ENCODE results near the gene PGAP6.

- TF ChIP-seq, protein P1, sequence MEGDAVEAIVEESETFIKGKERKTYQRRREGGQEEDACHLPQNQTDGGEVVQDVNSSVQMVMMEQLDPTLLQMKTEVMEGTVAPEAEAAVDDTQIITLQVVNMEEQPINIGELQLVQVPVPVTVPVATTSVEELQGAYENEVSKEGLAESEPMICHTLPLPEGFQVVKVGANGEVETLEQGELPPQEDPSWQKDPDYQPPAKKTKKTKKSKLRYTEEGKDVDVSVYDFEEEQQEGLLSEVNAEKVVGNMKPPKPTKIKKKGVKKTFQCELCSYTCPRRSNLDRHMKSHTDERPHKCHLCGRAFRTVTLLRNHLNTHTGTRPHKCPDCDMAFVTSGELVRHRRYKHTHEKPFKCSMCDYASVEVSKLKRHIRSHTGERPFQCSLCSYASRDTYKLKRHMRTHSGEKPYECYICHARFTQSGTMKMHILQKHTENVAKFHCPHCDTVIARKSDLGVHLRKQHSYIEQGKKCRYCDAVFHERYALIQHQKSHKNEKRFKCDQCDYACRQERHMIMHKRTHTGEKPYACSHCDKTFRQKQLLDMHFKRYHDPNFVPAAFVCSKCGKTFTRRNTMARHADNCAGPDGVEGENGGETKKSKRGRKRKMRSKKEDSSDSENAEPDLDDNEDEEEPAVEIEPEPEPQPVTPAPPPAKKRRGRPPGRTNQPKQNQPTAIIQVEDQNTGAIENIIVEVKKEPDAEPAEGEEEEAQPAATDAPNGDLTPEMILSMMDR (CRISPR knock-in tag; IDR thresholded peaks at IDR 0.05) = no peak
- no peak for TF ChIP-seq ZNF431 (CRISPR knock-in tag; IDR thresholded peaks at IDR 0.05; ENCODE audit: borderline replicate concordance, low read depth)
- no peak for TF ChIP-seq JUNB (CRISPR knock-in tag; IDR thresholded peaks at IDR 0.05; ENCODE audit: borderline replicate concordance)
- no peak for TF ChIP-seq CHD2 (IDR thresholded peaks at IDR 0.05; ENCODE audit: low read depth, low read length)
- TF ChIP-seq EP300 (IDR thresholded peaks at IDR 0.05; ENCODE audit: low read depth in 2 of 2, low read length in 2 of 2) = no peak
- TF ChIP-seq EP300 (CRISPR knock-in tag; IDR thresholded peaks at IDR 0.05; ENCODE audit: borderline replicate concordance) = no peak
- TF ChIP-seq, protein P2, sequence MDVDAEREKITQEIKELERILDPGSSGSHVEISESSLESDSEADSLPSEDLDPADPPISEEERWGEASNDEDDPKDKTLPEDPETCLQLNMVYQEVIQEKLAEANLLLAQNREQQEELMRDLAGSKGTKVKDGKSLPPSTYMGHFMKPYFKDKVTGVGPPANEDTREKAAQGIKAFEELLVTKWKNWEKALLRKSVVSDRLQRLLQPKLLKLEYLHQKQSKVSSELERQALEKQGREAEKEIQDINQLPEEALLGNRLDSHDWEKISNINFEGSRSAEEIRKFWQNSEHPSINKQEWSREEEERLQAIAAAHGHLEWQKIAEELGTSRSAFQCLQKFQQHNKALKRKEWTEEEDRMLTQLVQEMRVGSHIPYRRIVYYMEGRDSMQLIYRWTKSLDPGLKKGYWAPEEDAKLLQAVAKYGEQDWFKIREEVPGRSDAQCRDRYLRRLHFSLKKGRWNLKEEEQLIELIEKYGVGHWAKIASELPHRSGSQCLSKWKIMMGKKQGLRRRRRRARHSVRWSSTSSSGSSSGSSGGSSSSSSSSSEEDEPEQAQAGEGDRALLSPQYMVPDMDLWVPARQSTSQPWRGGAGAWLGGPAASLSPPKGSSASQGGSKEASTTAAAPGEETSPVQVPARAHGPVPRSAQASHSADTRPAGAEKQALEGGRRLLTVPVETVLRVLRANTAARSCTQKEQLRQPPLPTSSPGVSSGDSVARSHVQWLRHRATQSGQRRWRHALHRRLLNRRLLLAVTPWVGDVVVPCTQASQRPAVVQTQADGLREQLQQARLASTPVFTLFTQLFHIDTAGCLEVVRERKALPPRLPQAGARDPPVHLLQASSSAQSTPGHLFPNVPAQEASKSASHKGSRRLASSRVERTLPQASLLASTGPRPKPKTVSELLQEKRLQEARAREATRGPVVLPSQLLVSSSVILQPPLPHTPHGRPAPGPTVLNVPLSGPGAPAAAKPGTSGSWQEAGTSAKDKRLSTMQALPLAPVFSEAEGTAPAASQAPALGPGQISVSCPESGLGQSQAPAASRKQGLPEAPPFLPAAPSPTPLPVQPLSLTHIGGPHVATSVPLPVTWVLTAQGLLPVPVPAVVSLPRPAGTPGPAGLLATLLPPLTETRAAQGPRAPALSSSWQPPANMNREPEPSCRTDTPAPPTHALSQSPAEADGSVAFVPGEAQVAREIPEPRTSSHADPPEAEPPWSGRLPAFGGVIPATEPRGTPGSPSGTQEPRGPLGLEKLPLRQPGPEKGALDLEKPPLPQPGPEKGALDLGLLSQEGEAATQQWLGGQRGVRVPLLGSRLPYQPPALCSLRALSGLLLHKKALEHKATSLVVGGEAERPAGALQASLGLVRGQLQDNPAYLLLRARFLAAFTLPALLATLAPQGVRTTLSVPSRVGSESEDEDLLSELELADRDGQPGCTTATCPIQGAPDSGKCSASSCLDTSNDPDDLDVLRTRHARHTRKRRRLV (CRISPR knock-in tag; IDR thresholded peaks at IDR 0.05) = no peak
- no peak for TF ChIP-seq ASH2L (IDR thresholded peaks at IDR 0.05; ENCODE audit: insufficient read length, low read depth, low read length)
- no peak for TF ChIP-seq POLR2A (IDR thresholded peaks at IDR 0.05; ENCODE audit: insufficient read depth in 1 of 2, low read depth in 2 of 2, low read length in 2 of 2)
- TF ChIP-seq ZFP1 (CRISPR knock-in tag; IDR thresholded peaks at IDR 0.05) = no peak
- TF ChIP-seq HNF4G (IDR thresholded peaks at IDR 0.05; ENCODE audit: borderline replicate concordance, low read depth, low read length) = no peak
- no peak for TF ChIP-seq HNF4G (CRISPR knock-in tag; IDR thresholded peaks at IDR 0.05; ENCODE audit: borderline replicate concordance, low read depth)
- no peak for TF ChIP-seq REST (IDR thresholded peaks at IDR 0.05; ENCODE audit: borderline replicate concordance in 1 of 2, low read depth in 1 of 2, low read length in 2 of 2)
- no peak for TF ChIP-seq GATAD2A (CRISPR knock-in tag; IDR thresholded peaks at IDR 0.05)
- TF ChIP-seq HMG20B (CRISPR knock-in tag; conservative IDR thresholded peaks at IDR 0.05) = no peak
- no peak for TF ChIP-seq HMGA1 (CRISPR knock-in tag; conservative IDR thresholded peaks at IDR 0.05)
Observed at GRCh38 chr16:424623-425081, 42.9 kb upstream of the PGAP6 start.
